Measurements from ENCODE around the gene NKX1-1.

The NKX1-1 gene

DNA sequence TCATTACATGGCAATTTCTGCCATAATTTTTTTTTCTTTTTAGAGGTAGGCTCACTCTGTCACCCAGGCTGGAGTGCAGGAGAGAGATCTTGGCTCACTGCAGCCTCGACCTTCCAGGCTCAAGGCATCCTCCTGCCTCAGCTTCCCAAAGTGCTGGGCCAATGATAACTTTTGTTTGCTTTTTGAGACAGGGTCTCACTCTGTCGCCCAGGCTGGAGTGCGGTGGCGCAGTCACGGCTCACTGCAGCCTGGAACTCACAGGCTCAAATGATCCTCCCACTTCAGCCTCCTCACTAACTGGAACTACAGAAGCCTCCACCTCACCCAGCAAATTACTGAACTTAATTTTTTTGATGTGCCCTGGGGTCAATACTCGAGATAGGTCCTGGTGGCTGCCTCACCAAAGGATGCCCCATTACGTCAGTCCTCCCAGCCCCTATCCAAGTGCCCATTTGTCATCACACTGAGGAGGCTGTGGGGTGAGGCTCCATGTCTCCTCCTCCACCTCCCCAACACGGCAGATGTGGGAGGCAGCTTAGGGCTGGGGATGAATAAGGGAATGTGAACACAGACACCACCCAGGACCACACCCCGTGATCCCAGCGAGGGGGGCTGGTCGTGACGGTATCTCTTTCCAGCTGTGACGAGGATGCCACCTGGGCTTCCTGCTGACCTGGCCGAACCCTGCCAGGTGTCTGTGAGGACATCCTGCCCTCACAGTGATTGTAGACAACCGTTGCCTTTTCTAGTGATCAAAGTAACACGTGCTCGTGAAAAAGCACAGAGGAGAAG lies 12.4 kb upstream of the NKX1-1 start:
- no peaks in the 10 kb centered on the region for H3K36me3 ChIP-seq (ENCODE audit: control insufficient read depth, insufficient read depth, low read length)
- H3K4me3 ChIP-seq (replicated peaks; ENCODE audit: low read depth, low read length), result no peak overlapping the region
- no peak for TF ChIP-seq CTCF (IDR thresholded peaks at IDR 0.05; ENCODE audit: insufficient read depth, low read length, poor library complexity, severe bottlenecking)
- no peaks in the 10 kb centered on the region for H3K27me3 ChIP-seq (replicated peaks; ENCODE audit: control insufficient read depth, insufficient read depth, low read length)
- DNase-seq (ENCODE audit: extremely low read depth, insufficient read length), result no peak

DNA sequence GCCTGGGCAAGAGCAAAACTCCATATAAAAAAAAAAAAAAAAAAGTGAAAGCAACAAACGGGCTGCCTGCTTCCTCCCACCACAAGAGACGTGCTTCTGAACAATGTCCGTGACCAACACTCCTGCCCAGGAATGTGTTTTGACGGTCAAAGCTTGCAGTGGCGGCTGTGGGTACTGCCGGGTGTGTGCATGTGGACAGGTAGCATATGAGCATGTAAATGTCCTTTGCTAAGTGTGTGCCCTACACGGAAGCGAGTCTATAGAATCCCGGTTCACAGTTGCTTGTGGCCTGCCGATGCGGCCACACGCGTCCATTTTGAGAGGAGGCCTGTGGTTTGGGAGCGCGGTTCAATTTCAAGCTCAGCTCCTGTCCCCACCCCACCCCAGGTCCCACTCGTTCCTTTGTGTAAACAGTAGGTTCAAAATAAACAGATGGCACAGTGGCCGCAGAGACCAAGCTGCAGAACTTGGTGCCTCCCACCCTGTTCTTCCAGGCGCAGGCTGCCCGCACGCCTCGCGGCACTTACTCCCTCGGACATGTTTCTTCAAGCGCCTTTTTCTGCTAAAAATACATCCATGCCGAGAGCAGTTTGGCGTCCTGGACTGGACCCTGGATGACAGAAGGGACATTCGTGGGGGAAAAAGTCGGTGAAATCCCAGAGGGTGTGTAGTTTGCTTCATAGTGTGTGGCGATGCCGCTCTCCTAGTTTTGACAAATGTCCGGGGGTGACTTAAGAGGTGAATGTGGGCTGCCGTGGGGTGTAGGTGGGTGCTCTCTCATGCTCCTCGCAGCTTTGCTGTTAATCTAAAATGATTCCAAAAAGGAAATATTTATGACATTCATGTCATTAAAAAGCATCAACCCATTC lies 11.5 kb upstream of the NKX1-1 start:
- DNase-seq (ENCODE audit: extremely low read depth, insufficient read length), result no peak
- H3K27me3 ChIP-seq (replicated peaks; ENCODE audit: control insufficient read depth, insufficient read depth, low read length), result no peaks in the 10 kb centered on the region
- H3K36me3 ChIP-seq (ENCODE audit: control insufficient read depth, insufficient read depth, low read length), result no peaks in the 10 kb centered on the region
- H3K4me3 ChIP-seq (replicated peaks; ENCODE audit: low read depth, low read length), result no peak overlapping the region
- TF ChIP-seq CTCF (IDR thresholded peaks at IDR 0.05; ENCODE audit: insufficient read depth, low read length, poor library complexity, severe bottlenecking), result no peak

- H3K36me3 ChIP-seq (ENCODE audit: control insufficient read depth, insufficient read depth, low read length), result no peaks in the 10 kb centered on the region
- H3K27me3 ChIP-seq (replicated peaks; ENCODE audit: control insufficient read depth, insufficient read depth, low read length), result no peaks in the 10 kb centered on the region
- no peak for DNase-seq (ENCODE audit: extremely low read depth, insufficient read length)
- H3K4me3 ChIP-seq (replicated peaks; ENCODE audit: low read depth, low read length), result no peak overlapping the region
- no peak for TF ChIP-seq CTCF (IDR thresholded peaks at IDR 0.05; ENCODE audit: insufficient read depth, low read length, poor library complexity, severe bottlenecking)
These were observed 10.7 kb upstream of the NKX1-1 start for GRCh38 chr4:1416948-1417260.

DNA sequence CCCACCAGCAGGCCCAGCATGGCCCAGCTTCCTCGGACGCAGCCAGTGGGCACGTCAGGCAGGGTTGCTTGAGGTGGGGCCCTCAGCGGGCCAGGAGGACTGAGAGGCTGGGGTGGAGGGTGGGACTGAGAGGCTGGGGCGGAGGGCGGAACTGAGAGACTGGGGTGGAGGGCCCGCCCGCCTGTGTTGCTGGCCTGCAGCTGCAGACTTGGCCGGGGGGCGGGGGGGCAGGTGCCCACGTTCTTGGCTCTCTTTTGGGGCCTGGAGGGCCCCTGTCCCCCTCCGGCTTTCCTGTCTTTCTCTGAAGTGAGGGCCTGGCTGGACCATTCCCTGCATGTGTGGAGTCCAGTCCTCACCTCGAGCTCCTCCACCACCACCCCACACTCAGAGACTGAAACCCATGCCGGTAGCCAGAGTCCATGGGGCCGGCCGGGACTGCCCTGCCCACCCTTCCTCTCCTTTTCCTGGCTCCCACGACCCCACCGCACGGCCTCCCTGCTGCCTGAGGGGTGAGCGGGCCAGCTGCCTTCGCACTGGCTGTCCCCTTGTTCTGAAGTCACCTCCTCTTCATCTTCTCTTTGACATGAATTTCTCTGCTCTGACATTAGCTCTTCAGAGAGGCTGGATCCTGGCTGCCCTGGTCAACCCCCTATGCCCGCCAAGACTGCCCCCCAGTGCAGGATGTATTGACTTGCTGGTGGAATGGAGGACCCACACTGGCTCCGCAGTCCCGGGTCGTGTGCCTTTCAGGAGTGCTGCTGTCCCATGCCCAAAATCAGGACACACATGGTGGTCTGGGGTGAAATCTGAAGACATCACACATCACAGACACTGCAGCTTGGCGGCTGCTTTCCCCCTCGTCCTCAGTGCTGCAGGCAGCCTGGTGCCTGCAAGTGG lies 10.1 kb upstream of the NKX1-1 start:
- DNase-seq (ENCODE audit: extremely low read depth, insufficient read length), result no peak
- no peaks in the 10 kb centered on the region for H3K36me3 ChIP-seq (ENCODE audit: control insufficient read depth, insufficient read depth, low read length)
- no peak for TF ChIP-seq CTCF (IDR thresholded peaks at IDR 0.05; ENCODE audit: insufficient read depth, low read length, poor library complexity, severe bottlenecking)
- no peaks in the 10 kb centered on the region for H3K27me3 ChIP-seq (replicated peaks; ENCODE audit: control insufficient read depth, insufficient read depth, low read length)
- no peak overlapping the region for H3K4me3 ChIP-seq (replicated peaks; ENCODE audit: low read depth, low read length)

DNA sequence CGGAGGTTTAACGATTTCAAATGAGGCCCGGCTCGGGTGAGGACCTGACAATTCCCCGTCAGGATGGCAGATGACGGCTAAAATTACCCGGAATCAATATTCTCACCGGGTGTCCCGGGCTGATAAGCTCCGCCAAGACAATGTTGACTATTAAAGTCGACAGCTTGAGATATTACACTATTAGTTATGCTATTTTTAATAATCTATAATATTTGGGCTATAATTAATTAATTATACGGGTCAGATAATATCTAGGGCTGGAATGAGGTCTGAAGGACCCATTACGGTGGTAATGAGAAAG lies 9.4 kb upstream of the NKX1-1 start:
- H3K4me3 ChIP-seq (replicated peaks; ENCODE audit: low read depth, low read length), result no peak overlapping the region
- no peak for DNase-seq (ENCODE audit: extremely low read depth, insufficient read length)
- TF ChIP-seq CTCF (IDR thresholded peaks at IDR 0.05; ENCODE audit: insufficient read depth, low read length, poor library complexity, severe bottlenecking), result no peak
- H3K27me3 ChIP-seq (replicated peaks; ENCODE audit: control insufficient read depth, insufficient read depth, low read length), result no peaks in the 10 kb centered on the region
- H3K36me3 ChIP-seq (ENCODE audit: control insufficient read depth, insufficient read depth, low read length), result no peaks in the 10 kb centered on the region

Measured in GM06990 (cell line).